SK-N-SH treated with all-trans-retinoic acid at 6 μM for 48 hours (cell line): Measurements from ENCODE around the gene CDH16.

ENCODE experiments used
- ZFP3 ChIP-seq: fragments of 250-450 bp; sonication (Bioruptor Pico); IDR thresholded peaks from 2 replicates; pipeline ENCODE4 v1.5.0; 2020; ENCODE audit warnings: mild to moderate bottlenecking, moderate library complexity
- TF ChIP-seq, protein P1 (sequence below): fragments of 250-450 bp; sonication (Bioruptor Pico); IDR thresholded peaks from 2 replicates; pipeline ENCODE4 v1.8.0; 2020; ENCODE audit warnings: mild to moderate bottlenecking, moderate library complexity, borderline replicate concordance

- no peak for TF ChIP-seq ZFP3
- TF ChIP-seq, protein P1, sequence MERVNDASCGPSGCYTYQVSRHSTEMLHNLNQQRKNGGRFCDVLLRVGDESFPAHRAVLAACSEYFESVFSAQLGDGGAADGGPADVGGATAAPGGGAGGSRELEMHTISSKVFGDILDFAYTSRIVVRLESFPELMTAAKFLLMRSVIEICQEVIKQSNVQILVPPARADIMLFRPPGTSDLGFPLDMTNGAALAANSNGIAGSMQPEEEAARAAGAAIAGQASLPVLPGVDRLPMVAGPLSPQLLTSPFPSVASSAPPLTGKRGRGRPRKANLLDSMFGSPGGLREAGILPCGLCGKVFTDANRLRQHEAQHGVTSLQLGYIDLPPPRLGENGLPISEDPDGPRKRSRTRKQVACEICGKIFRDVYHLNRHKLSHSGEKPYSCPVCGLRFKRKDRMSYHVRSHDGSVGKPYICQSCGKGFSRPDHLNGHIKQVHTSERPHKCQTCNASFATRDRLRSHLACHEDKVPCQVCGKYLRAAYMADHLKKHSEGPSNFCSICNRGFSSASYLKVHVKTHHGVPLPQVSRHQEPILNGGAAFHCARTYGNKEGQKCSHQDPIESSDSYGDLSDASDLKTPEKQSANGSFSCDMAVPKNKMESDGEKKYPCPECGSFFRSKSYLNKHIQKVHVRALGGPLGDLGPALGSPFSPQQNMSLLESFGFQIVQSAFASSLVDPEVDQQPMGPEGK (CRISPR knock-in tag) = no peak
These were observed 11.5 kb upstream of the CDH16 start for GRCh38 chr16:66930189-66930588.
